AG09309 (cell line): Measurements from ENCODE around the gene FAAP24.
A peak's percentile ranks its signal among the peaks of the same experiment; 100 is the strongest.
"Not testable (repeated sequence)": the region's sequence is repeated elsewhere in the genome, so short reads cannot be mapped to it uniquely, and the experiment has no call there.

Source experiments
- DNase-seq: peaks from one replicate; pipeline ENCODE4 v3.0.0-alpha.2; 2010; ENCODE audit warnings: low read depth
- H3K4me3 ChIP-seq: 2 replicates; pipeline ENCODE4 v1.5.1; 2011; ENCODE audit warnings: mild to moderate bottlenecking, low read depth, low read length, moderate library complexity; ENCODE audit not compliant: control insufficient read depth
- TF ChIP-seq, protein P1 (sequence below): IDR thresholded peaks from 2 replicates; pipeline ENCODE4 v1.5.1; 2011; ENCODE audit warnings: mild to moderate bottlenecking, low read depth, low read length, inconsistent platforms; ENCODE audit not compliant: insufficient read depth, control insufficient read depth; ENCODE audit errors: missing control alignments

The FAAP24 gene

DNA sequence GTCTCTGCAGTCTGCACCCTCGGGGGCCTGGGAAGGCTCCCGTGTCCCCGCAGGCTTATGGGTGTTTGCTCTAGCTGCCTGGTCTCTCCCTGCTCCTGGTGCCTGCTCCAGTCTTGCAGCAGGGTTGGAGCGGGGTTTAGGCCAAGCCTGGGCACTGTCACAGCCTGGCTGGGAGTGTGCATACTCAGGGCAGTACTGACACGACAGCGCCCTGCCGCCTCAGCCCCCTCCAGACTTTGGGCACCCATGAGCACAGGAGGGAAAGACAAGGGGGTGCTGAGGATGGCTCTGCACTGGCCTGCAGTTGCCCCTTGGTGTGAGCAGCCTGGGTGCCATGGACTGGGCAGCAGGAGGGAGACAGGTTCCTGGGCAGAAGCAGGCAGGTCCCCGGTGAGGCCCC, 36.0 kb upstream of the FAAP24 start:
- DNase-seq, result no peak
- H3K4me3 ChIP-seq, result no peak overlapping the region
- TF ChIP-seq, protein P1, sequence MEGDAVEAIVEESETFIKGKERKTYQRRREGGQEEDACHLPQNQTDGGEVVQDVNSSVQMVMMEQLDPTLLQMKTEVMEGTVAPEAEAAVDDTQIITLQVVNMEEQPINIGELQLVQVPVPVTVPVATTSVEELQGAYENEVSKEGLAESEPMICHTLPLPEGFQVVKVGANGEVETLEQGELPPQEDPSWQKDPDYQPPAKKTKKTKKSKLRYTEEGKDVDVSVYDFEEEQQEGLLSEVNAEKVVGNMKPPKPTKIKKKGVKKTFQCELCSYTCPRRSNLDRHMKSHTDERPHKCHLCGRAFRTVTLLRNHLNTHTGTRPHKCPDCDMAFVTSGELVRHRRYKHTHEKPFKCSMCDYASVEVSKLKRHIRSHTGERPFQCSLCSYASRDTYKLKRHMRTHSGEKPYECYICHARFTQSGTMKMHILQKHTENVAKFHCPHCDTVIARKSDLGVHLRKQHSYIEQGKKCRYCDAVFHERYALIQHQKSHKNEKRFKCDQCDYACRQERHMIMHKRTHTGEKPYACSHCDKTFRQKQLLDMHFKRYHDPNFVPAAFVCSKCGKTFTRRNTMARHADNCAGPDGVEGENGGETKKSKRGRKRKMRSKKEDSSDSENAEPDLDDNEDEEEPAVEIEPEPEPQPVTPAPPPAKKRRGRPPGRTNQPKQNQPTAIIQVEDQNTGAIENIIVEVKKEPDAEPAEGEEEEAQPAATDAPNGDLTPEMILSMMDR, result no peak

DNA sequence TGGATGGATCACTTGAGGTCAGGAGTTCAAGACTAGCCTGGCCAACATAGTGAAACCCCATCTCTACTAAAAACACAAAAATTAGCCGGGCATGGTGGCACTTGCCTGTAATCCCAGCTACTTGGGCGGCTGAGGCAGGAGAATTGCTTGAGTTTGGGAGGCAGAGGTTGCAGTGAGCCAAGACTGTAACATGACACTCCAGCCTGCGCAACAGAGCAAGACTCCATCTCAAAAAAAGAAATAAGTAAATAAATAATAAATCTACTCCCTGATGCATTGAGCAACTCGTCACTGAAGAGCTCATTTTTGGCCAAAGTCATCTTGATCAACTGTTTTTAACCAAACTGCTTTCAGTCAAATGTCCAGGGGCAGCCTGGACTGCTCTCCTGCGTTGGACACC, 30.8 kb upstream of the FAAP24 start:
- H3K4me3 ChIP-seq, DNase-seq: not testable (repeated sequence)

- TF ChIP-seq, protein P1, result no peak
- H3K4me3 ChIP-seq, result no peak overlapping the region
- DNase-seq, result no peak
Observed at GRCh38 chr19:32945260-32945659, 26.8 kb upstream of the FAAP24 start.

- TF ChIP-seq, protein P1, result no peak
- no peak for DNase-seq
- no peak overlapping the region for H3K4me3 ChIP-seq
Observed at GRCh38 chr19:32966750-32967149, 5.3 kb upstream of the FAAP24 start.

DNA sequence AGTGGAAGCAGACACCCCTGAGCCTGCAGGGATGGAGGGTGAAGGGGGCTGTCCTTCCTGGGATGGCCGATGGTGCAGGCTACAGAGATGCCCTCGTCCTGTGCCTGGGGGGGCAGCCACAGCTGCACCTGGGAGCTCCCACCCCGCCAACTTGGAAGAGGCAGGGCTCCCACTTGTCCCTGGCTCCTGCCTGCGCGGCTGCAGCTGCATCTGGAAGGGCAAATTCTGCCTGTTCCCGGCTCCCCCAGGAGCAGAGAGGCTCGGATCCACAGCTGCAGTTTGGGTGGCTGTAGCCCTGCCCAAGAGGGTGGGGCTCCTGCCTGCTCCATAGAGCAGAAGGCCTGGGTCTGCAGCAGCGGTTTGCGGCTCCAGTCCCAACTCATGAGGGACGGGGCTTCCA, 2.5 kb upstream of the FAAP24 start:
- TF ChIP-seq, protein P1, result no peak
- DNase-seq, result no peak
- H3K4me3 ChIP-seq, result no peak overlapping the region

GRCh38 chr19:32971012-32971595, 938 bp upstream of the FAAP24 start:
- H3K4me3 ChIP-seq, result peak overlapping the region; percentile 93
- DNase-seq, result no peak
- TF ChIP-seq, protein P1, result no peak

DNA sequence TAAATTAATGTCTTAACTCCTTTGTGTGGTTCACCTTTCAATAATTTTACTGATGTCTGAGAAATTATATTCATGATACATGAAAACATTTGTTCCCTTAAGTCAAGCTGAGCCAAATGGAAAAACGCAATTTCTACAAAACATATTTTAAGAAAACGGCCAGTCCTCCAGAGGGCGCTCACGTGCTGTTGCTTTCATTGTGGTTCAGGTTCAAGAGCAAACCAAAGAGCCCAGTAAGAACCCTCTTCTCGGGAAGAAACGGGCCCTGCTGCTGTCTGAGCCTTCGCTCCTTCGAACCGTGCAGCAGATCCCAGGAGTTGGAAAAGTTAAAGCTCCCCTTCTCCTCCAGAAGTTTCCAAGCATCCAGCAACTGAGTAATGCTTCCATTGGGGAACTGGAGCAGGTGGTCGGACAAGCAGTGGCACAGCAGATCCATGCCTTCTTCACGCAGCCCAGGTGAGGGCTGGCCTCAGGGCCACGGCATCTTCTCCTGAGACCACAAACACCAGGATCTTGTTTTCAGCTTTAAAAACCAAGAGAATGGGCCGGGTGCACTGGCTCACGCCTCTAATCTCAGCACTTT, 4.3 kb downstream of the FAAP24 start:
- H3K4me3 ChIP-seq, result no peak overlapping the region
- DNase-seq, result peak; percentile 10
- TF ChIP-seq, protein P1, result peak; percentile 83
